GM20431 (cell line): ENCODE results near the gene MPC2.
"Not testable (repeated sequence)": the region's sequence is repeated elsewhere in the genome, so short reads cannot be mapped to it uniquely, and the experiment has no call there.

Experiments used
- in situ Hi-C: fragments of 300-500 bp; cut with MseI, MboI; formaldehyde crosslinking; loops from one replicate; pipeline ENCODE4 v1.15.0; 2020; ENCODE audit warnings: low sequenced_read_pairs; ENCODE audit not compliant: unreplicated experiment

The MPC2 gene

DNA sequence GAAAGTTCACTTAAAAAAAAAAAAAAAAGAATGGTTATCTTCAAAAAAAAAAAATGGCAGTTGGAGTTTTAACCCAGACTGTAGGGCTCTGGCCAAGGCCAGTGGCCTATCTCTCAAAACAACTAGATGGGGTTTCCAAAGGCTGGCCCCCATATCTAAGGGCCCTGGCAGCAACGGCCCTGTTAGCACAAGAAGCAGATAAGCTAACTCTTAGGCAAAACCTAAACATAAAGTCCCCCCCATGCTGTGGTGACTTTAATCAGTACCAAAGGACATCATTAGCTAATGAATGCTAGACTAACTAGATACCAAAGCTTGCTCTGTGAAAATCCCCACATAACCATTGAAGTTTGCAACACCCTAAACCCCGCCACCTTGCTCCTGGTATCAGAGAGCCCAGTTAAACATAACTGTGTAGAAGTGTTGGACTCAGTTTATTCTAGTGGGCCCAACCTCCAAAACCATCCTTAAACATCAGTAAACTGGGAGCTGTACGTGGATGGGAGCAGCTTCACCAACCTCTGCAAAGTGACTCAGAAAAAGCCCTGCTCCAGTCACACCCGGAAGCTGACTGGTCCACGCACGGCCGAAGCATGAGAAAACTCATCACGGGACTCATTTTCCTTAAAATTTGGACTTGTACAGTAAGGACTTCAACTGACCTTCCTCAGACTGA, 70.0 kb downstream of the MPC2 start:
- in situ Hi-C loops: not testable (repeated sequence)
